MG63 (cell line): ENCODE results near the gene BUB3. TPM values are rescaled to one million over a fixed set of nuclear protein-coding genes. Genes with fewer than 3 reads are reported as not detected.
A peak's percentile ranks its signal among the peaks of the same experiment; 100 is the strongest.

Source experiments
- DNase-seq: peaks from one replicate; pipeline ENCODE4 v3.0.0-alpha.2; 2020
- H3K27me3 ChIP-seq: fragments of 250-450 bp; sonication (Bioruptor Pico); 2 replicates; pipeline ENCODE4 v1.5.1; 2020; ENCODE audit warnings: mild to moderate bottlenecking, moderate library complexity
- H3K36me3 ChIP-seq: fragments of 250-450 bp; sonication (Bioruptor Pico); 2 replicates; pipeline ENCODE4 v1.5.1; 2020; ENCODE audit warnings: mild to moderate bottlenecking, moderate library complexity
- H3K4me3 ChIP-seq: fragments of 250-450 bp; sonication (Bioruptor Pico); 2 replicates; pipeline ENCODE4 v1.5.1; 2020; ENCODE audit warnings: mild to moderate bottlenecking, moderate library complexity
- H3K9me3 ChIP-seq: fragments of 250-450 bp; sonication (Bioruptor Pico); 2 replicates; pipeline ENCODE4 v1.5.1; 2020; ENCODE audit warnings: mild to moderate bottlenecking, moderate library complexity
- total RNA-seq: library from RNA; depleted of rRNA; stranded (reverse); fragments of >200 nt; shearing (Covaris generic); gene quantifications from 2 replicates; pipeline ENCODE4 v1.2.3, GENCODE V29; 2014; ENCODE audit warnings: low replicate concordance; rRNA removed

Gene BUB3, protein sequence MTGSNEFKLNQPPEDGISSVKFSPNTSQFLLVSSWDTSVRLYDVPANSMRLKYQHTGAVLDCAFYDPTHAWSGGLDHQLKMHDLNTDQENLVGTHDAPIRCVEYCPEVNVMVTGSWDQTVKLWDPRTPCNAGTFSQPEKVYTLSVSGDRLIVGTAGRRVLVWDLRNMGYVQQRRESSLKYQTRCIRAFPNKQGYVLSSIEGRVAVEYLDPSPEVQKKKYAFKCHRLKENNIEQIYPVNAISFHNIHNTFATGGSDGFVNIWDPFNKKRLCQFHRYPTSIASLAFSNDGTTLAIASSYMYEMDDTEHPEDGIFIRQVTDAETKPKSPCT
- total RNA-seq, result 164 and 222 TPM in 2 replicates

DNA sequence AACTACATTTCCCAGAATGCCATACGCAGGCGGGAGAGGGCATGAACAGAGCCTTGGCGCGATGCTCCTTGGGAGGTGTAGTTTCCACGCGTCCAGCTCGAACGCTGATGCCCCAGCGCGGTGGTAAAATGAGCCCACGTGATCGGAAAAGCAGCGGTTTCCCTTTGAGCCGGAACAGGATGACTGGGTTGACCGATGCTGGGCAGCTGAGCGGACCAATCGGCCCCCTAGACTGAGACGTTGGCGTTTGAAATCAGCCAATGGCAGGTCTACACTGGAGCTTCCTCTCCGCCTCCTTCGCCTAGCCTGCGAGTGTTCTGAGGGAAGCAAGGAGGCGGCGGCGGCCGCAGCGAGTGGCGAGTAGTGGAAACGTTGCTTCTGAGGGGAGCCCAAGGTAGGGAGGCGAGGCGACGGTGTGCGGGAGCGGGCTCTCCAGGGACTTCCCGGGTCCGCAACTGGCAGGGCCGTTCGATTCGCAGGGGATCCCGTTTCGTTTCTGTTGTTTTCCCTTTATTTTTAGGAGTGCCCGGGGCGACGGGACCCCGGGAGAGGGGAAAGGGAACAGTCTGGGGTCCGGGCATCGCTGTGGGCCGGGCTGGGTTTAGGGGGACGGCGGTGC lies at the start of gene BUB3:
BUB3 (plus strand) TSS at position 311 of the 619 bp plus-strand sequence. CDS start 516 bp downstream, outside the sequence.
- peaks cover 46% of the 10 kb centered on the region for H3K36me3 ChIP-seq
- peak within 1 kb of the TSS; percentile 95 for H3K4me3 ChIP-seq
- no peaks in the 10 kb centered on the region for H3K27me3 ChIP-seq
- peak; percentile 99 for DNase-seq
- no peaks in the 10 kb centered on the region for H3K9me3 ChIP-seq

DNA sequence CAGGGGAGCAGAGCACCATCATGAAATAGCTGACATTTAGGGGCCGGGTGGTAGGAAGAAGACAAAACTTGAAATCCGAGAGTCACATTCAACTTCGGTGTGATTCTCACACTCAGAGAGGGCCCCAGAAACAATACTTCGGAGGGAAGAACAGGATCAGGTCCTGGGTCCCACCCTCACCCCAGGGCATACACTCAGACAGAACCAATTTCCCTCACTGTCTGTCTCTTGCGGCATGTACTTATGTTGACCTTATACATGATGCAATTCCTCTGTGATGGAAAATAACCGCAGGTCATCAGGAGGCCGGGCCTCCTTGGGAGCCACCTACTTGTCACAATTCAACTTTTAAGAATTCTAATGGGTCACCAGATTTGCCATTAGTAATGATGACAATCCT lies 44.7 kb upstream of the BUB3 start:
- H3K27me3 ChIP-seq, result peaks cover 2% of the 10 kb centered on the region; the same call in 1 of the 2 replicates
- no peak overlapping the region for H3K4me3 ChIP-seq
- DNase-seq, result no peak
- H3K9me3 ChIP-seq, result no peaks in the 10 kb centered on the region
- no peaks in the 10 kb centered on the region for H3K36me3 ChIP-seq

DNA sequence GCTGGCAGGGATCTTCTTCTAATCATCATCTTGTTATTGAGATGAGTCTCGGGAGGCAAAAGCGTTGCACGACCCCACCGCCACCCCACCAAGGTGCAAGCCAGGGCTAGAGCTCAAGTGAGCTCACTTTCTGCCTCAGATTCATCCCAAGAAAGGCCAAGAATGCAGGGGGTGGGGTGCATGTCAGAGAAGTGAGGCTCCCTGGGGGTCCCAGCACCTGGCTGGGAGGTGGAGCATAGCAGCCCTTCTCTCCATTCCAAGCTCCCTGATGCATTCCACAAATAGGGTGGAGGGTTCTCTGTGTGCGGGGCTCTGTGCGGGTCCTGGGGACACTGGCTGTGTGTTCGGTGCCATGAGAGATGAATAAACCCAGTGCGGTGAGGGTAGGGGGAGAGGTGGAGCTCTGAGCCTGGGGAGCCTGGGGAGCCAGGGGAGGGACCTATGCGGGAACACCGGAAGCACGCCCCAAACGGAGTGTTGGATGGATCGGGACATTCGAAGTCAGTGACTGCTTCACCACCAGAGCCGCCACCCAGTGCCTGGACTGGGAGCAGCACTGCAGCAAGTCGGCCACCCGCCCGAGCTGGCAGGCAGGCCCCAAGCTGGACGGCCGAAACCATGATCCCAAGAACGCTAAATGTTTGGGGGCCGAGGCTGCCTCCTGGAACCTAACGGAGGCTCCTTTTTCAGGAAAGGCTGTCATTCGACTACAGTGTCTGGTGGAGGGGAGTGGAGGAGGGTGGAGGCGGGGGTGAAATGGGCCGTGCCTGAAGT lies 36.4 kb upstream of the BUB3 start:
- H3K36me3 ChIP-seq, result no peaks in the 10 kb centered on the region
- DNase-seq, result no peak
- H3K9me3 ChIP-seq, result no peaks in the 10 kb centered on the region
- H3K4me3 ChIP-seq, result no peak overlapping the region
- peaks cover 6% of the 10 kb centered on the region; the same call in 1 of the 2 replicates for H3K27me3 ChIP-seq

DNA sequence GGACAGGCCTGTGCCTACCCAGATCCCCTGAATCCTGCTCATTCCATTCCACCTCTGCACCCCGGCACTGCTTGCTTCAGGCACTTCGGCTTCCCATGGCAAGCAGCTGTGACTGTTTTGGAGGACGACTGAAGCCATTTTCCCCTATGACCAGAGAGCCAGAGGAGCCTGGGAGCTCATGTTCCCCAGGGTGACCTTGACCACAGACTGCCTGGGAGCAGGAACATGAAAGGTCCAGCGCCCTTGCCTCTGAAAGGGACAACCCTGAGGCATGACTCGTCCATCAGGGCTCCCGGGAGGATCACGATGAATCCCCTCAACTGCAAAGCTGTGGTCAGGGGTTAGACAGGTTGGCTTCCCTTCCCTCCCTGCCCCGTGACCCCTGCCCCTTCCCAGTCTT lies 35.1 kb upstream of the BUB3 start:
- no peaks in the 10 kb centered on the region for H3K9me3 ChIP-seq
- no peak overlapping the region for H3K4me3 ChIP-seq
- peaks cover 6% of the 10 kb centered on the region; the same call in 1 of the 2 replicates for H3K27me3 ChIP-seq
- no peak for DNase-seq
- no peaks in the 10 kb centered on the region for H3K36me3 ChIP-seq

DNA sequence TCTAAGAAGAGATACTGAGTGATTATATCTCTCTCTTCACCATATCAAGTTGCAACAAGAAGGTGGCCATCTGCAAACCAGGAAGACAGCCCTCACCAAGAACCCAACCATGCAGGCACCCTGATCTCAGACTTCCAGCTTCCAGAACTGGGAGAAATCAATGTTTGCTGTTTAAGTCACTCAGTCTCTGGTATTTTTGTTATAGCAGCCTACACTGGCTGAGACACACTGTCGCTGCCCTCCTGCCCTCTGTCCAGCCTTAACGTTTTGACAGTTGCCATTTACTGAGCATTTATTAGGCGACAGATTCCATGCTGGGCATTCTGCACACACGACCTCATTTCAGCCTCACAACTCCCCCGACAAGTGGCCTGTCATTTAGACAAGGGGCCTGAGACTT lies 28.0 kb upstream of the BUB3 start:
- no peak for DNase-seq
- Histone ChIP-seq H3K4me3 (no peak overlapping the region), H3K27me3 (no peaks in the 10 kb centered on the region), H3K36me3 (no peaks in the 10 kb centered on the region), H3K9me3 (peaks cover 2% of the 10 kb centered on the region; the same call in 1 of the 2 replicates)

DNA sequence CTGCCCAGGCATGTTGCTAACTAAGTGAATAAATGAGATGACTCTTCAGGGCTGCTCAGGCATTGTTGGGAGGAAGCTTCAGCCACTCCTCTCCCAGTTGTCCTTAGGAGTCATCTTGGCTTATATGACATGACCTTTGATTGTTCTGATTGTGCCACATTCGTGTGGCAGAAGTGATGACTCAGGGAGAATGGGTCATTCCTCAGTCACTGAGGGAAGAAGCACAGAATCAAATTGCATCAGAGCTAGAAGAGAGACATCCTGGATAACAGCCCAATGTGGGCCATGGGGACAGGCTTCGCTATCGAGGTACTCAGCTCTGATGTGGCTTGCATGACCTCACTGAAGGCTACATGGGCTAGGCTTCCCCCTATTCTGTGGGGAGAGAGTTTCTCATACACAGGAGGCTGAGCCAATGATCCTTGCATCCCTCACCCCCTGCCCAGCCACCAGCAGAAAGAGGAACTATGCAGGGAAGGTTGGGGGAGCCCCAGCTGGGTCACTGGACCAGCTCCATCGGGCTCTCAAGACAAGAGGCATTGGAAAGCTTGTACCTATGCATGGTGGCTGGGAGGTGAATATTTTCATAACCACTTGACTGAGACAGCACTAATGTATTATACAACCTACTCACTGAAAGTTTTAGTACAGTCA lies 24.5 kb upstream of the BUB3 start:
- no peak for DNase-seq
- peaks cover 2% of the 10 kb centered on the region; the same call in 1 of the 2 replicates for H3K9me3 ChIP-seq
- H3K27me3 ChIP-seq, result peaks cover 6% of the 10 kb centered on the region
- H3K36me3 ChIP-seq, result no peaks in the 10 kb centered on the region
- H3K4me3 ChIP-seq, result no peak overlapping the region

DNA sequence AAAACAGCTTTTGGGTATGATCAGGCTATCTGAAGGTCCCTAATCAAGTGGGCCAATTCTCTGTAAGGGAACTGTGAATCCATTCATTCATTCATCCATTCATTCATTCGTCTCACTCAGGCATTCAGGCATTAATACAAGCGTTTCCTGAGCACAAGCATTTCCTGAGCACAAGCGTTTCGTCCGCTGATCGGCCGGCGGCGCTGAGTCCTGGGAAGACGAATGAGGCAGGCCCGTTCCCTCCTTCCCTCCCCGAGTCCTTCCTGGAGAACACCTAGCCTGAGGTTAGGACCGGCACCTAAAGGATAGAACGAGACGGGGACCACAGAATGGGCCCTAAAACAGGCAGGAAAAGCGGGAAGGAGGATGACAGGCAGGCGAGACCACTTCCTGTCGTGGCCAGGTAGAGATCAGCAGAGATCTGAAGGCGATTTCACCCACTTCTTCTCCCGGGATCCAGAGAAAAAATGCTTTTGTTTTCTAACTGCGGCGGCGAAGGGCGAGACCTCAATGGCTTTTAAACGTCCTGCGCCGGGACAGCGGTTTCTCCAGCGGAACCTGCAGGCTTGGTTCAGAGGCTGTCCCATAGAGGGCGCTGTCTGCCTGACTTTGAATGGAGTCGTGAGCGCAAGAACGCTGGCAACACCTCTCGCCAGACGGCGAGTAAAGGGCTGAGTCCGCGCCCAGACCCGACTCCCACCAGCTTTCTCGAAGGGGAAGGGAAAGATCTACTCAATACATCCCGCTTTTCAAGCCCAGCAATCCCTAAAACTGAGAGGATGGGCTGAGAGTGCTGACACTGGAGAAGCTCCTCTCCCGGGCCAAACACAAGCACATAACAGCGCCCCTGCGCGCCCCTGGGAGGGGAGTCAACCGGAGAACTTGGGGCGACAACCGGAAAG lies 21.4 kb upstream of the BUB3 start:
- H3K27me3 ChIP-seq, result peaks cover 6% of the 10 kb centered on the region
- H3K36me3 ChIP-seq, result no peaks in the 10 kb centered on the region; the same call in 1 of the 2 replicates
- peak; percentile 81 for DNase-seq
- peaks cover 2% of the 10 kb centered on the region; the same call in 1 of the 2 replicates for H3K9me3 ChIP-seq
- H3K4me3 ChIP-seq, result peak overlapping the region; percentile 27

DNA sequence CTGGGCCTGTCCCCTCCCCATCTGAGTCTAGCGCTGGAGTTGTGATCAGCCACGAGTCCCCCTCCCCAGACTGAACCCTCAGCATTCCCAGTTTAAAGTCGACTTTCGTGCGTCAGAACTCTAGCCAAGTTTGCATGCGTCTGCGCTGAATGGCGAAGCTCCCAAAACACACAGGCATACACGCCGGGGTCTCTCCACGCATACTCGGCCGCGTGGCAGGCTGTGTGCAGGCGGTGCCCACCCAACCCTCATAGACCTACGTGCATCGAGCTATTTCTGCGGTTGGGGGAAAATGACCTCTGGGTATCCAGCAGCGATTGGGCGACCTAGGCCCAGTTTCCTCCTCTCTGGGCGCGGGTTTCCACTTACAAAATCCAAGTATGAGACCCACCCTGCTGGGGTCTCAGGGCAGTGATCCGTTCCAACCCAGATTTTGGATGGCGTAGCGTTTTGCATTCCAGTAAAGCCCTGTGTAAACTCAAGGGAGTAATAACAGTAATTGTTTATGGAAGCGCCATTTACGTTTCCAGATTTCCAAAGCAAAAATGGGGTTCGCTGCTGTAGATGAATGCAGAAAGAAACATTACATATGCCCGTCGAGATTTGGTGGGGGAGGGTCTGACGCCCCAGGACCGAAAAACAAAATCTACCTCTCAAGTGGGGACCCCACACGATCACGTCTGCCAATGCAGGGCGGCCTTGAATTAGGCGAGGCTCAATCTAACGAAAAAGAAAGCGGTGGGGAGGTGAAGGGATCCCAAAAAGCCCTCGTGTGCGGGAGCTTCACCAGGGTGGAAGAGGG lies 20.5 kb upstream of the BUB3 start:
- H3K9me3 ChIP-seq, result no peaks in the 10 kb centered on the region
- peaks cover 6% of the 10 kb centered on the region for H3K27me3 ChIP-seq
- no peak overlapping the region; the same call in 1 of the 2 replicates for H3K4me3 ChIP-seq
- no peaks in the 10 kb centered on the region; the same call in 1 of the 2 replicates for H3K36me3 ChIP-seq
- DNase-seq, result no peak

DNA sequence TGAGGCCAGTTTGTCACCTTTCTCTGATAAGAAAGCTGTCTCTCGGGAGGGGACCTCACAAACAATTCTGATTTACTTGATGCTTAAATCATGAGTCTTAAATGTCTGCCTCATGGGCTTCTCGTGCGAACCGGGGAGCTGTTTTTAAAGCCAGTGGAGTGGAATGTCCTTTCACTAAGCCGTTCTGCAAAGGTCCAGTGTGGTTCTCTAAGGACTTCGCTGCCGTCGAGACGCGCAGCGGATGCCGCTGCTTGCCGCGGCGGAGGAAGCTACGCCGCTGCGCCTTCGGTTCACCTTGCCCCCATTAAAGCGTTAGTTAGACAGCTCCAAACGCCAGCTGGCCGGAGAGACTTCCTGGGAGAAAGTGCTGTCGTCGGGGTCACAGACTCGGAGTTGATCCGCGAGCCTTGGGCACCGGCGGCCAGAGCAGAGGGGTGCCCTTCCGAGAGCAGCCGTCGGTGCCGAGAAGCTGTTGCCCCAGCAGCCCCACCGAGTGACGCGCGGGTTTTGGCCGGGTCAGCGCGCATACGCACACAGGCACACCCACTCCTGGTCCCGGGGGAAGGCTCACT lies 19.8 kb upstream of the BUB3 start:
- Histone ChIP-seq H3K4me3 (no peak overlapping the region), H3K9me3 (no peaks in the 10 kb centered on the region), H3K27me3 (peaks cover 6% of the 10 kb centered on the region), H3K36me3 (no peaks in the 10 kb centered on the region; the same call in 1 of the 2 replicates)
- DNase-seq, result no peak

DNA sequence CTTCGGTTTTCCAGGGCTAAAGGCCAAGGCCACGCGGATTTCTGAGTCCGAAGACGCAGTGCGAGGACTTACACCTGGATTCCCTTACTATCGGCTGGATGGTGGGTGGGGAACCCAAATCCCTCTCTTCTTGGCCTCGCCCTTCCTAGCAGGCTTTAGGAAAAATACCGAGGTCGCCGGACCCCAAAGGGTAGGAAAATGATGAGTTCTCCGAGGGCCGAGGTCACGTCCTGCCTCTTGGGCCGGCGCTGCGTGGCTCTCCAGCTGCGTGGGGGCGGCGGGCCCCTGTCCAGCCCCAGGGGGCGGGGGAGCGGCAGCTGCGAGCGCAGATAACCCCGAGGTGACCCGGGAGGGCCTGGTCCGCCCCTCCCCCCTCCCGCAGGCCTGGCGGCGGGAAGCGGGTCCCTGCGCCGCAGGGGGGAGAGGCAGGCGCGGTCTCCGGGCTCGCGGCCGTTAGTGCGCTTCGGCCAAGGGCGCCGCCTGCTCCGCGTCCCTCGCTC lies 19.2 kb upstream of the BUB3 start:
- Histone ChIP-seq H3K9me3 (no peaks in the 10 kb centered on the region), H3K4me3 (peak overlapping the region; percentile 60), H3K36me3 (no peaks in the 10 kb centered on the region; the same call in 1 of the 2 replicates), H3K27me3 (peaks cover 6% of the 10 kb centered on the region)
- no peak for DNase-seq

DNA sequence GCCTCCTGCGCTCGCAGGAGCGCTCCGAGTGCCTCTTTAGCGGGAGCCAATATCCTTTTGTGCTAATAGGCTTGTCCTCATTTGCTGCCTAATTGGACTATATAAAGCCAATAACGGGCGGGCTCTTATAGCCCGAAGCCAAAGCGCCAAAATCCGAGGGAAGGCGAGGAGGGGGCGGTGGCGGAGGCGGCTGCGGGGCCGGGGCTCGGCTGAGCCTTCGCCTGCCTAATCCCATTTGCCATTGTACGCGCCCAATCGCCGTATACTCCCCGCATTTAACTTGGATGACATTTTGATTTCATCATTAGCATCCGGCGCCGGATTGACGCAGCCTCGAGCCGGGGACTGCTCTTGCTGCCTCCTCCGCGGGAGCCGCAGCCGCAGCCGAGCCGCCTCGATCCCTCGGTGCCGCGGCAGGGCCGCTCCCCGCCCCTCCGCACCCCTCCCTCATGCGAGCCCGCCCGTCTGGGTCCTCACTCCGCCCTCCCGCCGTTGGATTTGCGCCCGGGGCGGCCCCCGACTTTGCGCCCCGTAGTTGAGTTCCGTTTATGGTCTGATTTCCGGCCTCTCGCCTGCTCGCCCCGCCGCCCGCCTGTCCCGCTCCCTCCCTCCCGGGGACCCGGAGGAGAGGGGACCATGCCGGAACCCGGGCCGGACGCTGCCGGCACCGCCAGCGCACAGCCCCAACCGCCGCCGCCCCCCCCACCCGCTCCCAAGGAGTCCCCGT lies 18.6 kb upstream of the BUB3 start, which contains the start of gene HMX3:
HMX3 (plus strand) TSS at position 556 of the 727 bp plus-strand sequence; CDS start at position 637, 81 bp downstream.
- Histone ChIP-seq H3K27me3 (peaks cover 6% of the 10 kb centered on the region), H3K4me3 (peak within 1 kb of the TSS; percentile 60), H3K36me3 (no peaks in the 10 kb centered on the region; the same call in 1 of the 2 replicates), H3K9me3 (no peaks in the 10 kb centered on the region)
- peak; percentile 76 for DNase-seq

DNA sequence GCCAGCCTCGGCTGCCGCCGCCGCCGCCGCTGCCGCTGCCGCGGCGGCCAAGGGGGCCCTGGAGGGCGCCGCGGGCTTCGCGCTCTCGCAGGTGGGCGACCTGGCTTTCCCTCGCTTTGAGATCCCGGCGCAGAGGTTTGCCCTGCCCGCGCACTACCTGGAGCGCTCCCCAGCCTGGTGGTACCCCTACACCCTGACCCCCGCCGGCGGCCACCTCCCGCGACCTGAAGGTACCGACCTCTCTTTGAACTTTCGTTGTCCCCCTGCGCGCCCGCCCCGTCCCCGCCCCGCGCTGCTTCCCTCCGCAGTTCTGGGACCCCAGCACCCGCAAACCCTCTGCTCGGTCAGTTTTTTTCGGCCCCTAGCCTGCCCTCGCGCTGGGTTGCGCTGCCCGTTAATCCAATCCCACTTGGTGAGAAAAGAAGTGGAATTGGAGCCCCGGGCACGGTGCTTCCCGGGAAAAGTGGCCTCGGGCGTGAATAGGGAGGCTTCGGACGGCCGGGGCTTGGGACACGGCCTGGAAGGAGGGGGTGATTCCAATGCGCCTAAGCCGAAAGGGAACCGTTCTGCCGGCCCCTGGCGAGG lies 17.9 kb upstream of the BUB3 start:
- no peaks in the 10 kb centered on the region; the same call in 1 of the 2 replicates for H3K36me3 ChIP-seq
- H3K9me3 ChIP-seq, result no peaks in the 10 kb centered on the region
- H3K4me3 ChIP-seq, result peak overlapping the region; percentile 60
- H3K27me3 ChIP-seq, result peaks cover 6% of the 10 kb centered on the region
- peak; percentile 39 for DNase-seq

DNA sequence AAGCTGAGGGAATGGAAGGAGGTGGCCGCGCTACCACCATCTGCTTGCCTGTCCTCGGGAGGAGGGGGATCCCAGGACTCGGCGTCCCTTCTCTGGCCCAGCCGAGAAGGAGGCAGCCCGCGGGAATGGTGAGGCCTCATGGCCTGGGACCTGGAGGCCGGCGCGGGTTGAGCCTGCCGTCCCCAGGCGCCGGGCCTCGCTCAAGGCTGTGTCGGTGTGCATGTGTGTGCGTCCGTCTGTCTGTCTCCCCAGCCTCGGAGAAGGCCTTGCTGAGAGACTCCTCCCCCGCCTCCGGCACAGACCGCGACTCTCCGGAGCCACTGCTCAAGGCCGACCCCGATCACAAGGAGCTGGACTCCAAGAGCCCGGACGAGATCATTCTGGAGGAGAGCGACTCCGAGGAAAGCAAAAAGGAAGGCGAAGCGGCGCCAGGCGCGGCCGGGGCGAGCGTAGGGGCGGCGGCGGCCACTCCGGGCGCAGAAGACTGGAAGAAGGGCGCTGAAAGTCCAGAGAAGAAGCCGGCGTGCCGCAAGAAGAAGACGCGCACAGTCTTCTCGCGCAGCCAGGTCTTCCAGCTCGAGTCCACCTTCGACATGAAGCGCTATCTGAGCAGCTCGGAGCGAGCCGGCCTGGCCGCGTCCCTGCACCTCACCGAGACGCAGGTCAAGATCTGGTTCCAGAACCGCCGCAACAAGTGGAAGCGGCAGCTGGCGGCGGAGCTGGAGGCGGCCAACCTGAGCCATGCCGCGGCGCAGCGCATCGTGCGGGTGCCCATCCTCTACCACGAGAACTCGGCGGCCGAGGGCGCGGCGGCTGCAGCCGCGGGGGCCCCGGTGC lies 17.2 kb upstream of the BUB3 start:
- H3K4me3 ChIP-seq, result peak overlapping the region; percentile 60
- H3K27me3 ChIP-seq, result peaks cover 6% of the 10 kb centered on the region
- DNase-seq, result peak; percentile 72
- no peaks in the 10 kb centered on the region for H3K9me3 ChIP-seq
- H3K36me3 ChIP-seq, result no peaks in the 10 kb centered on the region; the same call in 1 of the 2 replicates
